GM23338 (cell line): ENCODE measurements around the gene FTO. TPM values are rescaled to one million over a fixed set of nuclear protein-coding genes. Genes with fewer than 3 reads are reported as not detected.

Experiments
- ATAC-seq: fragments of 200-7000 bp; cut with Tn5 transposase; 3 replicates; pipeline ENCODE4 v1.9.1; 2020
- DNase-seq: peaks from one replicate; pipeline ENCODE4 v3.0.0-alpha.2; 2015; ENCODE audit warnings: low spot score
- H2AFZ ChIP-seq: fragments of 200-600 bp; sonication (generic); 2 replicates; pipeline ENCODE4 v1.8.0; 2016; ENCODE audit warnings: antibody characterized with exemption, mild to moderate bottlenecking, moderate library complexity
- H3F3A ChIP-seq: fragments of 200-600 bp; sonication (generic); replicated peaks from 2 replicates; pipeline ENCODE4 v1.8.0; 2017; ENCODE audit warnings: antibody characterized with exemption, mixed run types, low read depth
- H3K27ac ChIP-seq: fragments of 200-600 bp; sonication (generic); 2 replicates; pipeline ENCODE4 v1.6.1; 2016; ENCODE audit warnings: low read depth
- H3K27me3 ChIP-seq: fragments of 200-600 bp; sonication (generic); 2 replicates; pipeline ENCODE4 v1.8.0; 2016; ENCODE audit warnings: mild to moderate bottlenecking, mixed run types, moderate library complexity; ENCODE audit not compliant: insufficient read depth
- H3K36me3 ChIP-seq: fragments of 200-600 bp; sonication (generic); 2 replicates; pipeline ENCODE4 v1.8.0; 2016; ENCODE audit warnings: mild to moderate bottlenecking; ENCODE audit not compliant: insufficient read depth
- H3K4me1 ChIP-seq: fragments of 200-600 bp; sonication (generic); 2 replicates; pipeline ENCODE4 v1.8.0; 2016; ENCODE audit warnings: mild to moderate bottlenecking, moderate library complexity; ENCODE audit not compliant: insufficient read depth
- H3K4me2 ChIP-seq: fragments of 200-600 bp; sonication (generic); 2 replicates; pipeline ENCODE4 v1.7.1; 2017; ENCODE audit warnings: mixed run types
- H3K4me3 ChIP-seq: fragments of 200-600 bp; sonication (generic); 2 replicates; pipeline ENCODE4 v1.6.1; 2016; ENCODE audit warnings: mixed run types
- H3K79me2 ChIP-seq: fragments of 200-600 bp; sonication (generic); replicated peaks from 2 replicates; pipeline ENCODE4 v1.8.0; 2017; ENCODE audit warnings: mild to moderate bottlenecking; ENCODE audit not compliant: insufficient read depth
- H3K9me2 ChIP-seq: fragments of 200-600 bp; sonication (generic); 2 replicates; pipeline ENCODE4 v1.8.0; 2017; ENCODE audit not compliant: insufficient read depth
- H4K20me1 ChIP-seq: fragments of 200-600 bp; sonication (generic); replicated peaks from 2 replicates; pipeline ENCODE4 v1.8.0; 2017; ENCODE audit warnings: mild to moderate bottlenecking; ENCODE audit not compliant: insufficient read depth
- H3K27ac Mint-ChIP-seq: 2 replicates; pipeline ENCODE4 v1.8.0; 2020; ENCODE audit warnings: inconsistent platforms, mild to moderate bottlenecking, moderate library complexity, mixed read lengths
- H3K27me3 Mint-ChIP-seq: 3 replicates; pipeline ENCODE4 v1.8.0; 2022; ENCODE audit warnings: low read depth, mild to moderate bottlenecking, moderate library complexity, mixed read lengths, inconsistent platforms; ENCODE audit not compliant: insufficient read depth, poor library complexity
- H3K36me3 Mint-ChIP-seq: 3 replicates; pipeline ENCODE4 v1.8.0; 2021; ENCODE audit warnings: low read depth, mild to moderate bottlenecking, inconsistent platforms, moderate library complexity, mixed read lengths
- H3K4me1 Mint-ChIP-seq: 3 replicates; pipeline ENCODE4 v1.8.0; 2020; ENCODE audit warnings: mild to moderate bottlenecking, inconsistent platforms, mixed read lengths
- H3K4me3 Mint-ChIP-seq: 3 replicates; pipeline ENCODE4 v1.8.0; 2021; ENCODE audit warnings: moderate library complexity, mild to moderate bottlenecking, inconsistent platforms, mixed read lengths
- H3K9me3 Mint-ChIP-seq: 3 replicates; pipeline ENCODE4 v1.8.0; 2020; ENCODE audit warnings: moderate library complexity, mild to moderate bottlenecking, inconsistent platforms, mixed read lengths
- CREB1 ChIP-seq: fragments of 250-450 bp; sonication (Bioruptor Pico); IDR thresholded peaks from 2 replicates; pipeline ENCODE4 v1.5.0; 2020; ENCODE audit warnings: low read depth, mild to moderate bottlenecking, moderate library complexity
- EZH2 ChIP-seq: fragments of 200-600 bp; sonication (generic); IDR thresholded peaks from one replicate; pipeline ENCODE4 v1.8.0; 2017; ENCODE audit warnings: antibody characterized with exemption, mild to moderate bottlenecking, low read depth; ENCODE audit not compliant: unreplicated experiment
- JUNB ChIP-seq: IDR thresholded peaks from one replicate; pipeline ENCODE4 v1.6.1; 2016; ENCODE audit warnings: antibody characterized with exemption; ENCODE audit not compliant: unreplicated experiment
- NANOG ChIP-seq: IDR thresholded peaks from 2 replicates; pipeline ENCODE4 v1.6.1; 2016; ENCODE audit warnings: antibody characterized with exemption, borderline replicate concordance
- POLR2AphosphoS5 ChIP-seq: IDR thresholded peaks from 2 replicates; pipeline ENCODE4 v1.6.1; 2016; ENCODE audit warnings: antibody characterized with exemption, low read depth
- STAT1 ChIP-seq: IDR thresholded peaks from one replicate; pipeline ENCODE4 v1.6.1; 2016; ENCODE audit warnings: antibody characterized with exemption; ENCODE audit not compliant: unreplicated experiment
- ZNF114 ChIP-seq: fragments of 250-450 bp; sonication (Bioruptor Pico); IDR thresholded peaks from 2 replicates; pipeline ENCODE4 v1.5.0; 2020; ENCODE audit warnings: mild to moderate bottlenecking, moderate library complexity
- ZNF462 ChIP-seq: fragments of 250-450 bp; sonication (Bioruptor Pico); IDR thresholded peaks from 2 replicates; pipeline ENCODE4 v1.5.0; 2020; ENCODE audit warnings: mild to moderate bottlenecking, moderate library complexity
- polyA plus RNA-seq: library from polyadenylated mRNA; unstranded; fragments of >200 nt; fragmentation: Nextera tagmentation; extraction: Ambion mirVana; gene quantifications from 2 replicates; pipeline ENCODE4 v1.2.1, GENCODE V29; 2016
- total RNA-seq: library from RNA; depleted of rRNA; stranded (reverse); fragments of >200 nt; shearing (Covaris generic); gene quantifications from 2 replicates; pipeline ENCODE4 v1.2.3, GENCODE V29; 2014
- TF ChIP-seq, protein P1 (sequence below), 2 experiments: fragments of 200-600 bp in 1 of 2; sonication (generic) in 1 of 2; conservative IDR thresholded peaks; 2 replicates each; pipeline versions ENCODE4 v1.5.1 to v1.6.1; 2016 to 2017; ENCODE audit warnings: antibody characterized with exemption in 2 of 2, low read depth in 2 of 2, mild to moderate bottlenecking in 2 of 2, moderate library complexity in 1 of 2
- TF ChIP-seq, protein P2 (sequence below): IDR thresholded peaks from 2 replicates; pipeline ENCODE4 v1.6.1; 2016; ENCODE audit warnings: antibody characterized with exemption

FTO gene
- total and polyA plus RNA-seq, 2 experiments from 2014 or later = 17.7 to 69.6 TPM

GRCh38 chr16:53803451-53803850 is 99.5 kb downstream of the FTO start:
- Histone ChIP-seq H3K36me3 (no peaks in the 10 kb centered on the region), H3K4me3 (no peak overlapping the region), H3K4me2 (peak overlapping the region; percentile 12; the same call in 1 of the 2 replicates), H3K79me2 (peaks cover 42% of the 10 kb centered on the region), H3K9me2 (no peaks in the 10 kb centered on the region), H4K20me1 (no peaks in the 10 kb centered on the region), H3K27ac (no peak overlapping the region), H3K4me1 (peaks cover 36% of the 10 kb centered on the region), H2AFZ (no peak overlapping the region), H3F3A (no peaks in the 10 kb centered on the region), H3K27me3 (no peaks in the 10 kb centered on the region)
- Mint-ChIP-seq H3K4me3 (no peak overlapping the region), H3K27me3 (no peaks in the 10 kb centered on the region), H3K9me3 (peaks cover 7% of the 10 kb centered on the region; the same call in 2 of the 3 replicates), H3K36me3 (no peaks in the 10 kb centered on the region; the same call in 2 of the 3 replicates), H3K27ac (no peak overlapping the region), H3K4me1 (peaks cover 39% of the 10 kb centered on the region)
- DNase-seq (no peak), ATAC-seq (no peak)
- TF ChIP-seq ZNF462 (CRISPR knock-in tag) (no peak), JUNB (no peak), POLR2AphosphoS5 (no peak), NANOG (no peak), CREB1 (CRISPR knock-in tag) (no peak), EZH2 (no peak), ZNF114 (no peak), STAT1 (no peak)
- TF ChIP-seq, protein P1, sequence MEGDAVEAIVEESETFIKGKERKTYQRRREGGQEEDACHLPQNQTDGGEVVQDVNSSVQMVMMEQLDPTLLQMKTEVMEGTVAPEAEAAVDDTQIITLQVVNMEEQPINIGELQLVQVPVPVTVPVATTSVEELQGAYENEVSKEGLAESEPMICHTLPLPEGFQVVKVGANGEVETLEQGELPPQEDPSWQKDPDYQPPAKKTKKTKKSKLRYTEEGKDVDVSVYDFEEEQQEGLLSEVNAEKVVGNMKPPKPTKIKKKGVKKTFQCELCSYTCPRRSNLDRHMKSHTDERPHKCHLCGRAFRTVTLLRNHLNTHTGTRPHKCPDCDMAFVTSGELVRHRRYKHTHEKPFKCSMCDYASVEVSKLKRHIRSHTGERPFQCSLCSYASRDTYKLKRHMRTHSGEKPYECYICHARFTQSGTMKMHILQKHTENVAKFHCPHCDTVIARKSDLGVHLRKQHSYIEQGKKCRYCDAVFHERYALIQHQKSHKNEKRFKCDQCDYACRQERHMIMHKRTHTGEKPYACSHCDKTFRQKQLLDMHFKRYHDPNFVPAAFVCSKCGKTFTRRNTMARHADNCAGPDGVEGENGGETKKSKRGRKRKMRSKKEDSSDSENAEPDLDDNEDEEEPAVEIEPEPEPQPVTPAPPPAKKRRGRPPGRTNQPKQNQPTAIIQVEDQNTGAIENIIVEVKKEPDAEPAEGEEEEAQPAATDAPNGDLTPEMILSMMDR (conservative IDR thresholded peaks at IDR 0.05; ENCODE audit: low read depth in 2 of 2) = no peak
- TF ChIP-seq, protein P2, sequence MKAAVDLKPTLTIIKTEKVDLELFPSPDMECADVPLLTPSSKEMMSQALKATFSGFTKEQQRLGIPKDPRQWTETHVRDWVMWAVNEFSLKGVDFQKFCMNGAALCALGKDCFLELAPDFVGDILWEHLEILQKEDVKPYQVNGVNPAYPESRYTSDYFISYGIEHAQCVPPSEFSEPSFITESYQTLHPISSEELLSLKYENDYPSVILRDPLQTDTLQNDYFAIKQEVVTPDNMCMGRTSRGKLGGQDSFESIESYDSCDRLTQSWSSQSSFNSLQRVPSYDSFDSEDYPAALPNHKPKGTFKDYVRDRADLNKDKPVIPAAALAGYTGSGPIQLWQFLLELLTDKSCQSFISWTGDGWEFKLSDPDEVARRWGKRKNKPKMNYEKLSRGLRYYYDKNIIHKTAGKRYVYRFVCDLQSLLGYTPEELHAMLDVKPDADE = no peak
